ENCODE data around the gene BEND3. TPM values are rescaled to one million over a fixed set of nuclear protein-coding genes. Genes with fewer than 3 reads are reported as not detected.

The BEND3 gene
- total RNA-seq, 1 donor from 2014 or later, result 4.4 TPM

DNA sequence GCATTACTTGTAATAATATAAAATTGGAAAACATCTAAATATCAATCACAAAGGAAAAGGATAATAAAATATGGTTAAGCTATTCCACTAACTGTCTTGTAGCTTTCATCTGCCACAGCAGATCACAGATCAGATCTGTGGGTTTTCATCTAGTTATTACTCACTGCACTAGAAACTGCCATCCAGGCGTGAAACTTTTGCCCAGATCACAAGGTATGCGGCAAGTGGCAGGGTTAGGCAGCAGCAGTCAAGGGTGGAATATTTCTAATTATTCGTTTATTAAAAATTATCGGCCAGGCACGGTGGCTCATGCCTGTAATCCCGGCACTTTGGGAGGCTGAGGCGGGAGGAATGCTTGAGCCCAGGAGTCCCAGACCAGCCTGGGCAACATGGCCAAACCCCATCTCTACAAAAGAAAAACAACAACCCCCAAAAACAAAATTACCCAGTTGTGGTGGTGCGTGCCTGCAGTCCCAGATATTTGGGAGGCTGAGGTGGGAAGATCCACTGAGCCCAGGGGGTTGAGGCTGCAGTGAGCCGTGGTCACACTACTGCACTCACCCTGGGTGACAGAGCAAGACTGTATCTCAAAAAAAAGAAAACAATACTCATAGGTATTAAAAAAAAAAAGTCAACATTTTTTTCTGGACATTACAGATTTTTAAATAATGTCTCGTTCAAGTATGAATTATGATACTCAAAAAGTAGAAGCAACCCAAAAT lies 32.1 kb downstream of the BEND3 start:
- no peak overlapping the region for H3K27ac Mint-ChIP-seq (ENCODE audit: unreplicated experiment)
- Histone ChIP-seq H3K4me2 (ENCODE audit: low read length) (no peak overlapping the region), H3K36me3 (ENCODE audit: insufficient read depth, low read length) (no peaks in the 10 kb centered on the region), H3K27me3 (ENCODE audit: insufficient read depth, low read length) (no peaks in the 10 kb centered on the region), H2AFZ (ENCODE audit: low read depth, low read length) (no peak overlapping the region), H3K9me3 (ENCODE audit: insufficient read depth, low read depth, low read length) (no peaks in the 10 kb centered on the region), H3K4me3 (ENCODE audit: insufficient read depth, low read depth, low read length) (no peak overlapping the region), H3K4me1 (ENCODE audit: insufficient read depth, low read length) (no peaks in the 10 kb centered on the region), H4K20me1 (ENCODE audit: insufficient read depth, low read length) (no peaks in the 10 kb centered on the region), H3K27ac (ENCODE audit: low read depth, low read length) (no peak overlapping the region), H3K79me2 (ENCODE audit: insufficient read depth, low read length) (no peaks in the 10 kb centered on the region), H3K9ac (ENCODE audit: low read length) (no peak overlapping the region)
- no peaks in the 10 kb centered on the region for H3K27me3 Mint-ChIP-seq (ENCODE audit: low read depth, unreplicated experiment)
- FAIRE-seq (no peak), DNase-seq (ENCODE audit: low read depth) (no peak)
- peaks cover 13% of the 10 kb centered on the region for H3K36me3 Mint-ChIP-seq (ENCODE audit: low read depth, unreplicated experiment)
- H3K9me3 Mint-ChIP-seq (ENCODE audit: unreplicated experiment), result peaks cover 6% of the 10 kb centered on the region
- no peaks in the 10 kb centered on the region for H3K4me1 Mint-ChIP-seq (ENCODE audit: low read depth, unreplicated experiment)
- no peak overlapping the region for H3K4me3 Mint-ChIP-seq (ENCODE audit: unreplicated experiment)
- TF ChIP-seq, protein P1, sequence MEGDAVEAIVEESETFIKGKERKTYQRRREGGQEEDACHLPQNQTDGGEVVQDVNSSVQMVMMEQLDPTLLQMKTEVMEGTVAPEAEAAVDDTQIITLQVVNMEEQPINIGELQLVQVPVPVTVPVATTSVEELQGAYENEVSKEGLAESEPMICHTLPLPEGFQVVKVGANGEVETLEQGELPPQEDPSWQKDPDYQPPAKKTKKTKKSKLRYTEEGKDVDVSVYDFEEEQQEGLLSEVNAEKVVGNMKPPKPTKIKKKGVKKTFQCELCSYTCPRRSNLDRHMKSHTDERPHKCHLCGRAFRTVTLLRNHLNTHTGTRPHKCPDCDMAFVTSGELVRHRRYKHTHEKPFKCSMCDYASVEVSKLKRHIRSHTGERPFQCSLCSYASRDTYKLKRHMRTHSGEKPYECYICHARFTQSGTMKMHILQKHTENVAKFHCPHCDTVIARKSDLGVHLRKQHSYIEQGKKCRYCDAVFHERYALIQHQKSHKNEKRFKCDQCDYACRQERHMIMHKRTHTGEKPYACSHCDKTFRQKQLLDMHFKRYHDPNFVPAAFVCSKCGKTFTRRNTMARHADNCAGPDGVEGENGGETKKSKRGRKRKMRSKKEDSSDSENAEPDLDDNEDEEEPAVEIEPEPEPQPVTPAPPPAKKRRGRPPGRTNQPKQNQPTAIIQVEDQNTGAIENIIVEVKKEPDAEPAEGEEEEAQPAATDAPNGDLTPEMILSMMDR (IDR thresholded peaks at IDR 0.05; ENCODE audit: insufficient read depth, low read depth, low read length), result no peak
- no peak for TF ChIP-seq EZH2 (IDR thresholded peaks at IDR 0.05; ENCODE audit: insufficient read depth, low read length)

DNA sequence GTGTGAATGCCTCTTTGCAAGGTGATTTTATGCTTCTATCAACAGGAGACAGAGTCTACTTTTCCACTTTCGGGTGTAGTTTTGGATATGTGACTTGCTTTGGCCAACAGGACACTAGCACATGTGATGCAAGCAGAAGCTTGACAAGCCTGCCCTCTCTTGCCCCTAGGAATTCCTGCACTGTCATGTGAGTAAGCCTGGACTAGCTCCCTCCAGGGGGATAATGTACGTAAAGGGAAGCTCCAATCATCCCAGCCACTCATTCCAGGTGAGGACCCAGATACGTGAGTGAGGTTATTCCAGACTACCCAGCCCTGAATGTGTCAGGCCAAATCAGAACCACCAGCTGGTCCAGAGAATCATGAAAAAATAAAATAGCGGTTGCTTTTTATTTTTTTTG lies 33.3 kb downstream of the BEND3 start:
- Histone ChIP-seq H3K79me2 (ENCODE audit: insufficient read depth, low read length) (no peaks in the 10 kb centered on the region), H3K4me1 (ENCODE audit: insufficient read depth, low read length) (no peaks in the 10 kb centered on the region), H3K9me3 (ENCODE audit: insufficient read depth, low read depth, low read length) (no peaks in the 10 kb centered on the region), H3K4me3 (ENCODE audit: insufficient read depth, low read depth, low read length) (no peak overlapping the region), H2AFZ (ENCODE audit: low read depth, low read length) (no peak overlapping the region), H3K36me3 (ENCODE audit: insufficient read depth, low read length) (no peaks in the 10 kb centered on the region), H3K27me3 (ENCODE audit: insufficient read depth, low read length) (no peaks in the 10 kb centered on the region), H3K9ac (ENCODE audit: low read length) (no peak overlapping the region), H3K27ac (ENCODE audit: low read depth, low read length) (no peak overlapping the region), H4K20me1 (ENCODE audit: insufficient read depth, low read length) (no peaks in the 10 kb centered on the region), H3K4me2 (ENCODE audit: low read length) (no peak overlapping the region)
- no peaks in the 10 kb centered on the region for H3K4me1 Mint-ChIP-seq (ENCODE audit: low read depth, unreplicated experiment)
- peaks cover 2% of the 10 kb centered on the region for H3K27me3 Mint-ChIP-seq (ENCODE audit: low read depth, unreplicated experiment)
- no peak overlapping the region for H3K27ac Mint-ChIP-seq (ENCODE audit: unreplicated experiment)
- DNase-seq (ENCODE audit: low read depth) (no peak), FAIRE-seq (no peak)
- H3K36me3 Mint-ChIP-seq (ENCODE audit: low read depth, unreplicated experiment), result peaks cover 13% of the 10 kb centered on the region
- no peak for TF ChIP-seq EZH2 (IDR thresholded peaks at IDR 0.05; ENCODE audit: insufficient read depth, low read length)
- TF ChIP-seq, protein P1 (IDR thresholded peaks at IDR 0.05; ENCODE audit: insufficient read depth, low read depth, low read length), result no peak
- peaks cover 6% of the 10 kb centered on the region for H3K9me3 Mint-ChIP-seq (ENCODE audit: unreplicated experiment)
- no peak overlapping the region for H3K4me3 Mint-ChIP-seq (ENCODE audit: unreplicated experiment)

DNA sequence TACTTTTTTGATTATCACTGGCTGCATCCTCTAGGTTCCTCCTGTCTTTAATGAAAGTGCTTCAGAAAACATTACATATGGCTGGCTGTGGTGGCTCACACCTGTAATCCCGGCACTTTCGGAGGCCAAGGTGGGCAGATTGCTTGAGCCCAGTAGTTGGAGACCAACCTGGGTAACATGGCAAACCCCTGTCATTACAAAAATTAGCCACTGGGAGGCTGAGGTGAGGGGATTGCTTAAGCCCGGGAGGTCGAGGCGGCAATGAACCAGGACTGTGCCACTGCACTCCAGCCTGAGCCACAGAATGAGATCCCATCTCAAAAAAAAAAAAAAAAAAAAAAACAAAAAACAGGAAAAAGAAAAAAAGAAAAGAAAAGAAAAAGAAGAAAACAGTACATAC lies 35.3 kb downstream of the BEND3 start:
- Histone ChIP-seq H3K9ac (ENCODE audit: low read length) (no peak overlapping the region), H3K4me2 (ENCODE audit: low read length) (no peak overlapping the region), H2AFZ (ENCODE audit: low read depth, low read length) (no peak overlapping the region), H3K4me3 (ENCODE audit: insufficient read depth, low read depth, low read length) (no peak overlapping the region), H3K36me3 (ENCODE audit: insufficient read depth, low read length) (no peaks in the 10 kb centered on the region), H4K20me1 (ENCODE audit: insufficient read depth, low read length) (no peaks in the 10 kb centered on the region), H3K4me1 (ENCODE audit: insufficient read depth, low read length) (no peaks in the 10 kb centered on the region), H3K27ac (ENCODE audit: low read depth, low read length) (no peak overlapping the region), H3K9me3 (ENCODE audit: insufficient read depth, low read depth, low read length) (no peaks in the 10 kb centered on the region), H3K79me2 (ENCODE audit: insufficient read depth, low read length) (no peaks in the 10 kb centered on the region), H3K27me3 (ENCODE audit: insufficient read depth, low read length) (no peaks in the 10 kb centered on the region)
- H3K9me3 Mint-ChIP-seq (ENCODE audit: unreplicated experiment), result peaks cover 5% of the 10 kb centered on the region
- H3K36me3 Mint-ChIP-seq (ENCODE audit: low read depth, unreplicated experiment), result peaks cover 12% of the 10 kb centered on the region
- H3K4me1 Mint-ChIP-seq (ENCODE audit: low read depth, unreplicated experiment), result no peaks in the 10 kb centered on the region
- FAIRE-seq, result no peak
- TF ChIP-seq EZH2 (IDR thresholded peaks at IDR 0.05; ENCODE audit: insufficient read depth, low read length), result no peak
- TF ChIP-seq, protein P1 (IDR thresholded peaks at IDR 0.05; ENCODE audit: insufficient read depth, low read depth, low read length), result no peak
- H3K4me3 Mint-ChIP-seq (ENCODE audit: unreplicated experiment), result no peak overlapping the region
- H3K27me3 Mint-ChIP-seq (ENCODE audit: low read depth, unreplicated experiment), result peaks cover 2% of the 10 kb centered on the region
- DNase-seq (ENCODE audit: low read depth), result no peak
- no peak overlapping the region for H3K27ac Mint-ChIP-seq (ENCODE audit: unreplicated experiment)
